Measurements from ENCODE around the gene RPL13. TPM values are rescaled to one million over a fixed set of nuclear protein-coding genes. Genes with fewer than 3 reads are reported as not detected.

Gene RPL13
- total and polyA plus RNA-seq, 10 of the 15 experiments (the other 5 are each of a cell fraction or from before 2014, with no cell fraction given): 386 to 9,428 (median 2,486) TPM

DNA sequence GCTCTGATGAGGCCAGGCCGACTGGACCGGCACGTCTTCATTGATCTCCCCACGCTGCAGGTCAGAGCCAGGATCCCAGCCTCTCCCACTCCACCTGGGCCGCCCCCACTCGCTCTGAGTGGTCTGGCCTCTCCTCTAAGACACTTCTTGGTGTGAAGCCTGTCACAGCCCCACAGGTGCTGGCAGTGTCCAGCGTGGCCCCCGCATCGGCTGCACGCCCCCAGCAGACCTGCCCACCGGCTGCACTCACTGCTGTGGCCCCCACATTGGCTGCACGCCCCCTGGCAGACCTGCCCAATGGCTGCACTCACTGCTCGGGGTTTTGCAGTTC, 15.8 kb upstream of the RPL13 start (continued):
- TF ChIP-seq ZNF24 (IDR thresholded peaks at IDR 0.05) (no peak), ELK1 (IDR thresholded peaks at IDR 0.05; ENCODE audit: low read depth, low read length) (no peak), CBX3 (IDR thresholded peaks at IDR 0.05; ENCODE audit: borderline replicate concordance, low read depth) (no peak), CHD4 (IDR thresholded peaks at IDR 0.05) (no peak)
- TF ChIP-seq, protein P1, sequence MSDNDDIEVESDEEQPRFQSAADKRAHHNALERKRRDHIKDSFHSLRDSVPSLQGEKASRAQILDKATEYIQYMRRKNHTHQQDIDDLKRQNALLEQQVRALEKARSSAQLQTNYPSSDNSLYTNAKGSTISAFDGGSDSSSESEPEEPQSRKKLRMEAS (IDR thresholded peaks at IDR 0.05; ENCODE audit: low read depth, low read length): no peak
- TF ChIP-seq, protein P2, sequence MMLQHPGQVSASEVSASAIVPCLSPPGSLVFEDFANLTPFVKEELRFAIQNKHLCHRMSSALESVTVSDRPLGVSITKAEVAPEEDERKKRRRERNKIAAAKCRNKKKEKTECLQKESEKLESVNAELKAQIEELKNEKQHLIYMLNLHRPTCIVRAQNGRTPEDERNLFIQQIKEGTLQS (IDR thresholded peaks at IDR 0.05; ENCODE audit: borderline replicate concordance, extremely low read depth, low read depth, low read length): no peak

DNA sequence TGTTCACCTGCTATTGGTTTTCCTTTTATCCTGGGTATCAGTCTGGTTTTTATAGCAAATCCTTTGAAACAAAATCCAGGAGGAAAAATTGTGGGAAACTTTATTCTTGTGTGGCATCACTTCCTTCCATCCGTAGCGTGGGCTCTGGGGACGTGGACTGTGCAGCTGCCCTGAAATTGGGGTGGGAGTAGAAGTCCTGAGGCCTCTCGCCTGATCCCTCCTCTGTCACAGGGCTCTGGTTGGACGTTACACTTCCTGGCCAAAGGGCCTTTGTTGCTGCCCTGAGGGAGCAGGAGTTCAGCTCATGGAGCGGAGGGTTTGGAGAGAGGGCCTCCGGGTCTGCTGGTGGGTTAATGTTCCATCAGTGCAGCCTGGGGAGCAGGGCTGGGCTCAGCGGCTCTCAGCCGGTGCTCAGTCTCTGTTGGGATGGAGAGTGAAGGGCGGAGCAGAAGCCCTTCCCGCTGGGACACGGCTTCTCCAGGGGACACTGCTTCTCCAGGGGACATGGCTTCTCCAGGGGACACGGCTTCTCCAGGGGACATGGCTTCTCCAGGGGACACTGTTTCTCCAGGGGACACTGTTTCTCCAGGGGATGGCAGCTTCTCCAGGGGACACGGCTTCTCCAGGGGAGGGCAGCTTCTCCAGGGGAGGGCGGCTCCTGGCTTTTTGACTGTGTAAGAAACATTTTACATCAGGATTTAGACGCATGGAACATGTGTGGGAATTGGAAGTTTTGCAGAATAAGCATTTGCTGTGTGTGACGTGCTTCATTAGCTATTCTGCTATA, 15.2 kb upstream of the RPL13 start:
- no peak for ATAC-seq
- Histone ChIP-seq H3K4me2 (ENCODE audit: control insufficient read depth, insufficient read depth) (no peak overlapping the region), H3K27ac (ENCODE audit: control insufficient read depth, insufficient read depth) (no peak overlapping the region), H3K9ac (ENCODE audit: control insufficient read depth, insufficient read depth, low read length) (no peak overlapping the region), H3K4me3 (no peak overlapping the region), H3K4me1 (ENCODE audit: control insufficient read depth, insufficient read depth, low read length) (no peaks in the 10 kb centered on the region), H2AFZ (ENCODE audit: control insufficient read depth, low read depth, low read length) (no peak overlapping the region), H3K9me3 (replicated peaks; ENCODE audit: control insufficient read depth, insufficient read depth, low read length) (no peaks in the 10 kb centered on the region), H3K36me3 (ENCODE audit: control insufficient read depth in 2 of 2, insufficient read depth in 2 of 2, low read length in 1 of 2) (peaks cover 0 to 9% of the 10 kb centered on the region in 2 experiments), H4K20me1 (ENCODE audit: control insufficient read depth, insufficient read depth) (no peaks in the 10 kb centered on the region), H3K79me2 (ENCODE audit: control insufficient read depth, insufficient read depth, low read length) (no peaks in the 10 kb centered on the region), H3K27me3 (replicated peaks in 1 of 2; ENCODE audit: control insufficient read depth in 2 of 2, insufficient read depth in 2 of 2, low read length in 1 of 2) (no peaks in the 10 kb centered on the region)
- TF ChIP-seq RBBP5 (conservative IDR thresholded peaks at IDR 0.05) (no peak), ZNF24 (IDR thresholded peaks at IDR 0.05) (no peak), NFXL1 (IDR thresholded peaks at IDR 0.05; ENCODE audit: borderline replicate concordance) (no peak), BCLAF1 (IDR thresholded peaks at IDR 0.05) (no peak), NFYA (IDR thresholded peaks at IDR 0.05; ENCODE audit: borderline replicate concordance, low read depth, low read length) (no peak), CEBPZ (IDR thresholded peaks at IDR 0.05; ENCODE audit: low read depth, low read length) (no peak)
- TF ChIP-seq, protein P3, sequence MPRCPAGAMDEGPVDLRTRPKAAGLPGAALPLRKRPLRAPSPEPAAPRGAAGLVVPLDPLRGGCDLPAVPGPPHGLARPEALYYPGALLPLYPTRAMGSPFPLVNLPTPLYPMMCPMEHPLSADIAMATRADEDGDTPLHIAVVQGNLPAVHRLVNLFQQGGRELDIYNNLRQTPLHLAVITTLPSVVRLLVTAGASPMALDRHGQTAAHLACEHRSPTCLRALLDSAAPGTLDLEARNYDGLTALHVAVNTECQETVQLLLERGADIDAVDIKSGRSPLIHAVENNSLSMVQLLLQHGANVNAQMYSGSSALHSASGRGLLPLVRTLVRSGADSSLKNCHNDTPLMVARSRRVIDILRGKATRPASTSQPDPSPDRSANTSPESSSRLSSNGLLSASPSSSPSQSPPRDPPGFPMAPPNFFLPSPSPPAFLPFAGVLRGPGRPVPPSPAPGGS (IDR thresholded peaks at IDR 0.05; ENCODE audit: borderline replicate concordance, insufficient read depth, low read depth, low read length, poor library complexity, severe bottlenecking): no peak
- CTCF ChIA-PET: no interaction called here
- no TSS peak for BruUV-seq (replicated peaks)
- in situ Hi-C loops (cut with MboI) (no loop called here), intact Hi-C loops (cut with micrococcal nuclease; ENCODE audit: unreplicated experiment) (no loop called here)
- no peak for DNase-seq (ENCODE audit: low read depth, low spot score)
- SMC1A ChIA-PET (ENCODE audit: uncharacterized antibody, unreplicated experiment): no interaction called here
- 94% methylated on average over 17 of the region's 17 CpGs for WGBS (ENCODE audit: insufficient coverage, insufficient replicate concordance, low lambda C conversion rate, missing lambda C conversion rate)
- POLR2A ChIA-PET: no interaction called here
- RAD21 ChIA-PET (ENCODE audit: unreplicated experiment): no interaction called here
- no peak for FAIRE-seq
